Liver (tissue), 9 donors: ENCODE measurements around the gene TRIM25. TPM values are rescaled to one million over a fixed set of nuclear protein-coding genes. Genes with fewer than 3 reads are reported as not detected.
A peak's percentile ranks its signal among the peaks of the same experiment; 100 is the strongest.

Experiments
- DNase-seq: peaks from one replicate; pipeline ENCODE4 v3.0.0-alpha.2; 2017; ENCODE audit warnings: low spot score
- H3K27ac ChIP-seq, 2 donors: one replicate each; pipeline ENCODE4 v1.7.0; 2013; ENCODE audit warnings: inconsistent platforms in 2 of 2, low read length in 2 of 2, control low read depth in 1 of 2, low read depth in 1 of 2, mild to moderate bottlenecking in 1 of 2
- H3K27me3 ChIP-seq, 4 donors: one replicate each; pipeline versions ENCODE4 v1.6.1 to v1.7.0; 2013; ENCODE audit warnings: low read length in 3 of 4, inconsistent platforms in 1 of 4, mild to moderate bottlenecking in 1 of 4, moderate library complexity in 1 of 4; ENCODE audit not compliant: control insufficient read depth in 4 of 4, insufficient read depth in 4 of 4
- H3K36me3 ChIP-seq, 4 donors: one replicate each; pipeline versions ENCODE4 v1.6.1 to v1.7.0; 2013; ENCODE audit warnings: low read length in 3 of 4, mild to moderate bottlenecking in 3 of 4, low read depth in 1 of 4, moderate library complexity in 1 of 4; ENCODE audit not compliant: control insufficient read depth in 4 of 4, insufficient read depth in 3 of 4
- H3K4me1 ChIP-seq, 4 donors: one replicate each; pipeline versions ENCODE4 v1.6.1 to v1.7.0; 2013; ENCODE audit warnings: low read length in 3 of 4, mild to moderate bottlenecking in 3 of 4, moderate library complexity in 1 of 4; ENCODE audit not compliant: control insufficient read depth in 4 of 4, insufficient read depth in 4 of 4
- H3K4me3 ChIP-seq, 3 donors: one replicate each; pipeline versions ENCODE4 v1.6.1 to v1.7.0; 2013; ENCODE audit warnings: low read length in 3 of 3, control low read depth in 1 of 3, low read depth in 1 of 3, mild to moderate bottlenecking in 1 of 3
- H3K9ac ChIP-seq, 2 donors: one replicate each; pipeline ENCODE4 v1.7.0; 2013; ENCODE audit warnings: low read length in 2 of 2, mild to moderate bottlenecking in 2 of 2, moderate library complexity in 2 of 2, control low read depth in 1 of 2, low read depth in 1 of 2
- H3K9me3 ChIP-seq, 4 donors: one replicate each; pipeline versions ENCODE4 v1.6.1 to v1.7.0; 2013; ENCODE audit warnings: low read length in 3 of 4; ENCODE audit not compliant: control insufficient read depth in 4 of 4
- ATF3 ChIP-seq: IDR thresholded peaks from 2 replicates; pipeline ENCODE4 v1.6.1; 2016; ENCODE audit warnings: antibody characterized with exemption
- CTCF ChIP-seq: fragments of 150-350 bp; IDR thresholded peaks from 2 replicates; pipeline ENCODE4 v1.5.1; 2017; ENCODE audit warnings: improper control_type of control experiment, low read depth, low read length; ENCODE audit not compliant: missing input control
- EGR1 ChIP-seq, 2 donors: IDR thresholded peaks; 2 replicates each; pipeline ENCODE4 v1.6.1; 2016 to 2018; ENCODE audit warnings: antibody characterized with exemption in 2 of 2, low read depth in 2 of 2
- FOXA1 ChIP-seq: IDR thresholded peaks from 2 replicates; pipeline ENCODE4 v1.6.1; 2016; ENCODE audit warnings: antibody characterized with exemption
- FOXA2 ChIP-seq: IDR thresholded peaks from 2 replicates; pipeline ENCODE4 v1.6.1; 2016; ENCODE audit warnings: antibody characterized with exemption
- HNF4A ChIP-seq, 2 donors: conservative IDR thresholded peaks; 2 replicates each; pipeline ENCODE4 v1.6.1; 2016; ENCODE audit warnings: antibody characterized with exemption in 2 of 2, mild to moderate bottlenecking in 2 of 2
- HNF4G ChIP-seq: IDR thresholded peaks from 2 replicates; pipeline ENCODE4 v1.6.1; 2016; ENCODE audit warnings: antibody characterized with exemption
- MAX ChIP-seq: IDR thresholded peaks from 2 replicates; pipeline ENCODE4 v1.6.1; 2016; ENCODE audit warnings: antibody characterized with exemption
- NR2F2 ChIP-seq: IDR thresholded peaks from 2 replicates; pipeline ENCODE4 v1.6.1; 2016; ENCODE audit warnings: antibody characterized with exemption
- RAD21 ChIP-seq, 2 donors: IDR thresholded peaks; 2 replicates each; pipeline ENCODE4 v1.6.1; 2016; ENCODE audit warnings: antibody characterized with exemption in 2 of 2, mild to moderate bottlenecking in 2 of 2
- REST ChIP-seq: IDR thresholded peaks from 2 replicates; pipeline ENCODE4 v1.6.1; 2016; ENCODE audit warnings: antibody characterized with exemption, mild to moderate bottlenecking
- RXRA ChIP-seq, 2 donors: IDR thresholded peaks; 2 replicates each; pipeline ENCODE4 v1.6.1; 2017 to 2018; ENCODE audit warnings: antibody characterized with exemption in 2 of 2, mild to moderate bottlenecking in 1 of 2
- SP1 ChIP-seq: IDR thresholded peaks from 2 replicates; pipeline ENCODE4 v1.6.1; 2018; ENCODE audit warnings: antibody characterized with exemption, mild to moderate bottlenecking
- TAF1 ChIP-seq: conservative IDR thresholded peaks from 2 replicates; pipeline ENCODE4 v1.6.1; 2016; ENCODE audit warnings: antibody characterized with exemption, mild to moderate bottlenecking
- YY1 ChIP-seq: IDR thresholded peaks from 2 replicates; pipeline ENCODE4 v1.6.1; 2016; ENCODE audit warnings: antibody characterized with exemption, mild to moderate bottlenecking
- ZBTB33 ChIP-seq: IDR thresholded peaks from 2 replicates; pipeline ENCODE4 v1.6.1; 2016; ENCODE audit warnings: antibody characterized with exemption
- WGBS: extraction: QIAGEN DNeasy Blood & Tissue Kit; methylation state at CpG from one replicate; pipeline ENCODE4 v1.1.7; 2013; 5-methylcytosine and 5-hydroxymethylcytosine counted together
- polyA plus RNA-seq, 2 donors: library from polyadenylated mRNA; stranded (reverse) in 1 of 2; unstranded in 1 of 2; fragments of 200-250 nt in 1 of 2; fragments of >200 nt in 1 of 2; fragmentation: Nextera tagmentation in 1 of 2; extraction: Ambion mirVana in 1 of 2; gene quantifications; one replicate each; pipeline versions ENCODE4 v1.2.1 to v1.2.3, GENCODE V29; 2013 to 2015
- total RNA-seq, 2 donors: library from RNA; depleted of rRNA; stranded (reverse); fragments of >200 nt; gene quantifications; one replicate each; pipeline ENCODE4 v1.2.3, GENCODE V29; 2014
- donor health status: healthy.
- donor health status: healthy.
- donor health status: healthy.
- donor health status: healthy.
- donor health status: healthy.

The TRIM25 gene
- total and polyA plus RNA-seq, 4 donors, result 10.8 to 64.5 (median 15.6) TPM

GRCh38 chr17:56845934-56846333, 67.9 kb downstream of the TRIM25 start:
- no peak overlapping the region for H3K4me3 ChIP-seq
- TF ChIP-seq FOXA2 (no peak), SP1 (no peak), ZBTB33 (no peak), YY1 (no peak), HNF4A (conservative IDR thresholded peaks at IDR 0.05) (no peak), FOXA1 (no peak), EGR1 (IDR thresholded peaks at IDR 0.05; ENCODE audit: low read depth in 2 of 2) (no peak), NR2F2 (no peak), RXRA (IDR thresholded peaks at IDR 0.05) (no peak), REST (no peak), ATF3 (no peak), TAF1 (no peak), RAD21 (IDR thresholded peaks at IDR 0.05) (no peak), HNF4G (no peak), MAX (no peak), CTCF (no peak)
- H3K27me3 ChIP-seq, result no peaks in the 10 kb centered on the region
- no peak for DNase-seq
- no peak overlapping the region for H3K9ac ChIP-seq
- 99% methylated on average over 1 of the region's 1 CpG for whole genome bisulfite sequencing
- no peaks in the 10 kb centered on the region for H3K4me1 ChIP-seq
- H3K27ac ChIP-seq, result no peak overlapping the region
- peaks cover 0 to 5% (median 3%) of the 10 kb centered on the region in 4 donors for H3K36me3 ChIP-seq
- H3K9me3 ChIP-seq, result no peaks in the 10 kb centered on the region

- Histone ChIP-seq H3K9ac (no peak overlapping the region), H3K36me3 (peaks cover 0 to 2% (median 0%) of the 10 kb centered on the region in 4 donors), H3K4me3 (no peak overlapping the region), H3K27ac (no peak overlapping the region), H3K27me3 (no peaks in the 10 kb centered on the region), H3K9me3 (no peaks in the 10 kb centered on the region), H3K4me1 (no peaks in the 10 kb centered on the region)
- no peak for DNase-seq
- whole genome bisulfite sequencing, result 76% methylated on average over 2 of the region's 2 CpGs
- TF ChIP-seq ATF3, result no peak
- peak; percentile 8 for TF ChIP-seq NR2F2
- TF ChIP-seq RXRA (IDR thresholded peaks at IDR 0.05), result no peak
Measured at GRCh38 chr17:56842577-56842976, 71.3 kb downstream of the TRIM25 start.
